Measurements from ENCODE around the gene FGGY.

DNA sequence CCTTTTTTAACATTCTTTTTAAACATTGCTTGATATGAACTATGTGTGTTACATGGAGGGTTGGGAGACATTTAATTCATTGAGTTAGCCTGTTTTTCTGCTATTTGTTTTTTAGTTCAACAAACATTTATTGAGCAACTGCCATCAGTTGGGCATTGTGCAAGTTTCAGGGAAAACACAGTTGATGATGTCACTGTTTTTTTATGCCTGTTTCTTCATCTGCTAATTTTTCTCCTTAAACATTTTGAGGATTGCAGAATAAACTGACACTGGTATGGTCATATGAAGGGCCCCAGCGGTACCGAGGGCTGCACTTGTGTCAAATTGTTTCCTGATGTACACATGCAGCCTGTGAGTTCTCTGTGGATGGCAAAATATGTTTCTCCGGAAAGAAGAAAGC is 253.0 kb downstream of the FGGY start:
- TF ChIP-seq, protein P1, sequence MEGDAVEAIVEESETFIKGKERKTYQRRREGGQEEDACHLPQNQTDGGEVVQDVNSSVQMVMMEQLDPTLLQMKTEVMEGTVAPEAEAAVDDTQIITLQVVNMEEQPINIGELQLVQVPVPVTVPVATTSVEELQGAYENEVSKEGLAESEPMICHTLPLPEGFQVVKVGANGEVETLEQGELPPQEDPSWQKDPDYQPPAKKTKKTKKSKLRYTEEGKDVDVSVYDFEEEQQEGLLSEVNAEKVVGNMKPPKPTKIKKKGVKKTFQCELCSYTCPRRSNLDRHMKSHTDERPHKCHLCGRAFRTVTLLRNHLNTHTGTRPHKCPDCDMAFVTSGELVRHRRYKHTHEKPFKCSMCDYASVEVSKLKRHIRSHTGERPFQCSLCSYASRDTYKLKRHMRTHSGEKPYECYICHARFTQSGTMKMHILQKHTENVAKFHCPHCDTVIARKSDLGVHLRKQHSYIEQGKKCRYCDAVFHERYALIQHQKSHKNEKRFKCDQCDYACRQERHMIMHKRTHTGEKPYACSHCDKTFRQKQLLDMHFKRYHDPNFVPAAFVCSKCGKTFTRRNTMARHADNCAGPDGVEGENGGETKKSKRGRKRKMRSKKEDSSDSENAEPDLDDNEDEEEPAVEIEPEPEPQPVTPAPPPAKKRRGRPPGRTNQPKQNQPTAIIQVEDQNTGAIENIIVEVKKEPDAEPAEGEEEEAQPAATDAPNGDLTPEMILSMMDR (IDR thresholded peaks at IDR 0.05), result no peak
- no peak for TF ChIP-seq EZH2 (IDR thresholded peaks at IDR 0.05; ENCODE audit: borderline replicate concordance, insufficient read depth, low read depth, low read length, poor library complexity, severe bottlenecking)
